Head of caudate nucleus (tissue), 42 donors: ENCODE measurements around the gene AKNA.

Experiments used
- DNase-seq, 42 donors: peaks; one replicate each; pipeline versions ENCODE4 v3.0.0 to v3.0.0-alpha.2; 2020 to 2021; ENCODE audit warnings: mixed read lengths in 7 of 42
- intact Hi-C: fragments of 100-400 bp; cut with DNase I; formaldehyde crosslinking; loops from one replicate; pipeline ENCODE4 v1.15.0; 2022

AKNA gene

GRCh38 chr9:114301798-114302565 is 85.8 kb downstream of the AKNA start:
- peak in 12 of 42 donors; percentile 1 to 36 (median 9) for DNase-seq

GRCh38 chr9:114300846-114301797 is 86.7 kb downstream of the AKNA start:
- DNase-seq = peak in 10 of 42 donors; percentile 2 to 27 (median 4)
- intact Hi-C loops = no loop called here

More at GRCh38 chr9:114301798-114302565, 85.8 kb downstream of the AKNA start:
- intact Hi-C loops = no loop called here

GRCh38 chr9:114300153-114300845 is 87.5 kb downstream of the AKNA start:
- peak in 6 of 42 donors; percentile 2 to 23 (median 8) for DNase-seq

GRCh38 chr9:114299286-114300152 is 88.3 kb downstream of the AKNA start:
- peak in 12 of 42 donors; percentile 0 to 23 (median 6) for DNase-seq
- intact Hi-C loops = no loop called here

More at GRCh38 chr9:114300153-114300845, 87.5 kb downstream of the AKNA start:
- intact Hi-C loops = no loop called here

GRCh38 chr9:114296338-114296737 is 91.4 kb downstream of the AKNA start:
- intact Hi-C loops = no loop called here

GRCh38 chr9:114294664-114295063 is 93.1 kb downstream of the AKNA start:
- intact Hi-C loops = loop anchor here (5.0 kb wide), 3 partner anchors 137 to 212 kb away; partner anchors contain the start of genes COL27A1 and KIF12
- DNase-seq = no peak

More at GRCh38 chr9:114296338-114296737, 91.4 kb downstream of the AKNA start:
- no peak for DNase-seq

GRCh38 chr9:114291886-114292590 is 95.7 kb downstream of the AKNA start:
- DNase-seq = peak in 9 of 42 donors; percentile 2 to 20 (median 7)
- intact Hi-C loops = loop anchor here (5.0 kb wide), 3 partner anchors 135 to 210 kb away; partner anchors contain the start of genes COL27A1 and KIF12

GRCh38 chr9:114291064-114291474 is 96.7 kb downstream of the AKNA start:
- intact Hi-C loops = loop anchor here (5.0 kb wide), 3 partner anchors 134 to 209 kb away; partner anchors contain the start of genes COL27A1 and KIF12
- peak; percentile 26 to 92 (median 80) for DNase-seq

GRCh38 chr9:114290561-114290986 is 97.2 kb downstream of the AKNA start:
- DNase-seq = peak in 7 of 42 donors; percentile 3 to 23 (median 9)
- intact Hi-C loops = loop anchor here (5.0 kb wide), 3 partner anchors 133 to 208 kb away; partner anchors contain the start of genes COL27A1 and KIF12

GRCh38 chr9:114289571-114290481 is 98.0 kb downstream of the AKNA start:
- DNase-seq = peak in 8 of 42 donors; percentile 1 to 27 (median 11)
- intact Hi-C loops = loop anchor here (5.0 kb wide), 3 partner anchors 133 to 208 kb away; partner anchors contain the start of genes COL27A1 and KIF12

GRCh38 chr9:114289106-114289505 is 98.7 kb downstream of the AKNA start:
- intact Hi-C loops = no loop called here
- DNase-seq = peak in 6 of 42 donors; percentile 2 to 24 (median 6)

- peak in 8 of 42 donors; percentile 2 to 26 (median 8) for DNase-seq
Observed at GRCh38 chr9:114288193-114289091, 99.3 kb downstream of the AKNA start.

GRCh38 chr9:114287763-114288192 is 100.0 kb downstream of the AKNA start:
- peak in 4 of 42 donors; percentile 9 to 27 (median 18) for DNase-seq
- intact Hi-C loops = no loop called here

More at GRCh38 chr9:114288193-114289091, 99.3 kb downstream of the AKNA start:
- intact Hi-C loops = no loop called here

- peak in 5 of 42 donors; percentile 2 to 25 (median 10) for DNase-seq
- intact Hi-C loops = no loop called here
Observed at GRCh38 chr9:114287001-114287762, 100.6 kb downstream of the AKNA start.
